ENCODE data around the gene SPTAN1. TPM values are rescaled to one million over a fixed set of nuclear protein-coding genes. Genes with fewer than 3 reads are reported as not detected.

SPTAN1 gene
- total and polyA plus RNA-seq, 2 of the 4 experiments (the other 2 are of a cell fraction) = 275 to 327 TPM

GRCh38 chr9:128677794-128678193 lies 125.4 kb downstream of the SPTAN1 start:
- Histone ChIP-seq H3K27ac (ENCODE audit: insufficient read depth, low read length) (no peak overlapping the region), H2AFZ (replicated peaks; ENCODE audit: low read length, poor library complexity) (no peak overlapping the region), H3K27me3 (ENCODE audit: control insufficient read depth, insufficient read depth, low read length) (no peaks in the 10 kb centered on the region), H3K4me3 (ENCODE audit: insufficient read depth, low read depth, low read length) (no peak overlapping the region), H4K8ac (ENCODE audit: low read depth in 2 of 2, low read length in 2 of 2) (no peak overlapping the region), H2AK5ac (ENCODE audit: low read depth, low read length) (no peak overlapping the region), H3K14ac (replicated peaks; ENCODE audit: low read depth, low read length) (no peak overlapping the region), H3K18ac (ENCODE audit: low read depth, low read length) (no peak overlapping the region), H3K36me3 (ENCODE audit: control insufficient read depth, insufficient read depth, low read length) (no peaks in the 10 kb centered on the region), H2BK15ac (ENCODE audit: low read depth, low read length) (no peak overlapping the region), H4K5ac (ENCODE audit: low read depth, low read length) (no peak overlapping the region), H2BK120ac (ENCODE audit: low read depth, low read length) (no peak overlapping the region), H3K4me1 (ENCODE audit: control insufficient read depth, insufficient read depth, low read length) (no peaks in the 10 kb centered on the region), H4K20me1 (ENCODE audit: insufficient read depth, low read length) (no peaks in the 10 kb centered on the region), H3K4me2 (ENCODE audit: low read depth, low read length) (no peak overlapping the region), H3K79me1 (ENCODE audit: low read depth in 1 of 2, low read length in 2 of 2) (no peaks in the 10 kb centered on the region; a peak in 2 of 4 replicates), H3K23ac (ENCODE audit: low read depth, low read length) (no peak overlapping the region), H2BK5ac (ENCODE audit: low read depth, low read length, poor library complexity, severe bottlenecking) (no peak overlapping the region), H3K9me1 (ENCODE audit: insufficient read depth, low read length) (no peaks in the 10 kb centered on the region), H4K91ac (ENCODE audit: insufficient read depth, low read depth, low read length) (no peak overlapping the region), H2BK20ac (ENCODE audit: low read depth, low read length) (no peak overlapping the region), H3K9me3 (ENCODE audit: control insufficient read depth, insufficient read depth, low read length) (no peaks in the 10 kb centered on the region), H3K4ac (ENCODE audit: low read depth, low read length) (no peak overlapping the region), H3K9ac (ENCODE audit: low read depth, low read length) (no peak overlapping the region), H2AK9ac (replicated peaks; ENCODE audit: low read depth, low read length, poor library complexity) (no peak overlapping the region), H3K56ac (ENCODE audit: extremely low read depth, insufficient read depth, low read length) (no peak overlapping the region)
- ChIA-PET CTCF (no interaction called here), POLR2A (ENCODE audit: unreplicated experiment) (no interaction called here)
- dilution Hi-C loops (cut with HindIII; ENCODE audit: low sequenced_read_pairs, unreplicated experiment) (no loop called here), in situ Hi-C loops (cut with MboI; ENCODE audit: low sequenced_read_pairs) (no loop called here), intact Hi-C loops (cut with micrococcal nuclease) (no loop called here)
- TF ChIP-seq RCOR1 (IDR thresholded peaks at IDR 0.05; ENCODE audit: insufficient replicate concordance, low read length) (no peak), MAZ (IDR thresholded peaks at IDR 0.05; ENCODE audit: borderline replicate concordance, low read depth, low read length) (no peak), FOS (IDR thresholded peaks at IDR 0.05; ENCODE audit: low read depth, low read length) (no peak)
- WGBS, 2 experiments (ENCODE audit: extremely low coverage in 2 of 2, insufficient read length in 1 of 2) = 91% methylated on average over 6 of the region's 10 CpGs; no CpG with 5 or more reads in 1 of the 2 experiments
- BruUV-seq (replicated peaks) = no TSS peak
- ATAC-seq (ENCODE audit: low read depth) (no peak), DNase-seq (no peak)

Small RNAs within 50 kb of the gene (microRNA-seq; reads per million reads assigned to microRNA genes)
- gene RNU7-171P (ENCODE audit: insufficient read depth, insufficient read length) = not detected

Small RNAs within 50 kb of the gene (small RNA-seq; reads per million reads assigned to genes)
- gene RNU7-171P = 0 to 4.2 (median 0) reads per million in 5 experiments

Other genes with a start within 250 kb of the SPTAN1 start
- gene TRUB2, start 230.1 kb upstream of the SPTAN1 start, total RNA-seq (2012; rRNA removed) = 16.7 and 21.3 TPM in 2 replicates
- gene TRUB2, start 230.1 kb upstream of the SPTAN1 start, polyA plus RNA-seq (2012; rRNA removed) = 17.4 and 18.0 TPM in 2 replicates
- 20.0 and 20.1 TPM in 2 replicates for gene COQ4, start 229.7 kb upstream of the SPTAN1 start, total RNA-seq (2012; rRNA removed)
- 40.7 and 41.4 TPM in 2 replicates for gene COQ4, start 229.7 kb upstream of the SPTAN1 start, polyA plus RNA-seq (2012; rRNA removed)
- 9.2 and 9.7 TPM in 2 replicates for gene SLC27A4, start 212.1 kb upstream of the SPTAN1 start, total RNA-seq (2012; rRNA removed)
- 13.7 and 14.8 TPM in 2 replicates for gene SLC27A4, start 212.1 kb upstream of the SPTAN1 start, polyA plus RNA-seq (2012; rRNA removed)
- 20.6 and 33.2 TPM in 2 replicates for gene URM1, start 181.2 kb upstream of the SPTAN1 start, total RNA-seq (2012; rRNA removed)
- gene URM1, start 181.2 kb upstream of the SPTAN1 start, polyA plus RNA-seq (2012; rRNA removed) = 66.9 and 75.6 TPM in 2 replicates
- gene CERCAM, start 131.7 kb upstream of the SPTAN1 start, total RNA-seq (2012; rRNA removed) = 15.1 and 16.1 TPM in 2 replicates
- gene CERCAM, start 131.7 kb upstream of the SPTAN1 start, polyA plus RNA-seq (2012; rRNA removed) = 118 and 146 TPM in 2 replicates
- 46.4 and 59.2 TPM in 2 replicates for gene ODF2, start 96.6 kb upstream of the SPTAN1 start, total RNA-seq (2012; rRNA removed)
- gene ODF2, start 96.6 kb upstream of the SPTAN1 start, polyA plus RNA-seq (2012; rRNA removed) = 34.9 and 40.2 TPM in 2 replicates
- gene GLE1, start 47.9 kb upstream of the SPTAN1 start, total RNA-seq (2012; rRNA removed) = 35.3 and 39.4 TPM in 2 replicates
- 13.2 and 14.3 TPM in 2 replicates for gene GLE1, start 47.9 kb upstream of the SPTAN1 start, polyA plus RNA-seq (2012; rRNA removed)
- 36.1 and 37.1 TPM in 2 replicates for gene DYNC2I2, start 104.3 kb downstream of the SPTAN1 start, total RNA-seq (2012; rRNA removed)
- 33.7 and 42.9 TPM in 2 replicates for gene DYNC2I2, start 104.3 kb downstream of the SPTAN1 start, polyA plus RNA-seq (2012; rRNA removed)
- 182 and 587 TPM in 2 replicates for gene SET, start 136.6 kb downstream of the SPTAN1 start, total RNA-seq (2012; rRNA removed)
- 80.2 and 104 TPM in 2 replicates for gene SET, start 136.6 kb downstream of the SPTAN1 start, polyA plus RNA-seq (2012; rRNA removed)
- 1.6 and 1.7 TPM in 2 replicates for gene PKN3, start 149.9 kb downstream of the SPTAN1 start, total RNA-seq (2012; rRNA removed)
- gene PKN3, start 149.9 kb downstream of the SPTAN1 start, polyA plus RNA-seq (2012; rRNA removed) = 3.8 and 5.7 TPM in 2 replicates
- gene ZDHHC12, start 171.5 kb downstream of the SPTAN1 start, total RNA-seq (2012; rRNA removed) = 13.9 and 16.7 TPM in 2 replicates
- gene ZDHHC12, start 171.5 kb downstream of the SPTAN1 start, polyA plus RNA-seq (2012; rRNA removed) = 60.7 and 75.1 TPM in 2 replicates
- 7.5 and 7.7 TPM in 2 replicates for gene ZER1, start 219.3 kb downstream of the SPTAN1 start, total RNA-seq (2012; rRNA removed)
- 34.9 and 45.1 TPM in 2 replicates for gene ZER1, start 219.3 kb downstream of the SPTAN1 start, polyA plus RNA-seq (2012; rRNA removed)
- gene TBC1D13, start 234.7 kb downstream of the SPTAN1 start, total RNA-seq (2012; rRNA removed) = 7.2 and 9.1 TPM in 2 replicates
- gene TBC1D13, start 234.7 kb downstream of the SPTAN1 start, polyA plus RNA-seq (2012; rRNA removed) = 25.0 and 26.4 TPM in 2 replicates